HFF-Myc (cell line): ENCODE data around the gene HOXA3.

Experiments
- DNase-seq: peaks from one replicate; pipeline ENCODE4 v3.0.0-alpha.2; 2011; ENCODE audit warnings: low read depth; ENCODE audit errors: extremely low read depth
- H3K4me3 ChIP-seq: replicated peaks from 2 replicates; pipeline ENCODE4 v1.5.1; 2011; ENCODE audit warnings: low read depth, mild to moderate bottlenecking, control low read depth, low read length
- TF ChIP-seq, protein P1 (sequence below): IDR thresholded peaks from 2 replicates; pipeline ENCODE4 v1.5.1; 2012; ENCODE audit warnings: mild to moderate bottlenecking, low read depth, low read length, control low read depth; ENCODE audit errors: missing control alignments

HOXA3 gene

DNA sequence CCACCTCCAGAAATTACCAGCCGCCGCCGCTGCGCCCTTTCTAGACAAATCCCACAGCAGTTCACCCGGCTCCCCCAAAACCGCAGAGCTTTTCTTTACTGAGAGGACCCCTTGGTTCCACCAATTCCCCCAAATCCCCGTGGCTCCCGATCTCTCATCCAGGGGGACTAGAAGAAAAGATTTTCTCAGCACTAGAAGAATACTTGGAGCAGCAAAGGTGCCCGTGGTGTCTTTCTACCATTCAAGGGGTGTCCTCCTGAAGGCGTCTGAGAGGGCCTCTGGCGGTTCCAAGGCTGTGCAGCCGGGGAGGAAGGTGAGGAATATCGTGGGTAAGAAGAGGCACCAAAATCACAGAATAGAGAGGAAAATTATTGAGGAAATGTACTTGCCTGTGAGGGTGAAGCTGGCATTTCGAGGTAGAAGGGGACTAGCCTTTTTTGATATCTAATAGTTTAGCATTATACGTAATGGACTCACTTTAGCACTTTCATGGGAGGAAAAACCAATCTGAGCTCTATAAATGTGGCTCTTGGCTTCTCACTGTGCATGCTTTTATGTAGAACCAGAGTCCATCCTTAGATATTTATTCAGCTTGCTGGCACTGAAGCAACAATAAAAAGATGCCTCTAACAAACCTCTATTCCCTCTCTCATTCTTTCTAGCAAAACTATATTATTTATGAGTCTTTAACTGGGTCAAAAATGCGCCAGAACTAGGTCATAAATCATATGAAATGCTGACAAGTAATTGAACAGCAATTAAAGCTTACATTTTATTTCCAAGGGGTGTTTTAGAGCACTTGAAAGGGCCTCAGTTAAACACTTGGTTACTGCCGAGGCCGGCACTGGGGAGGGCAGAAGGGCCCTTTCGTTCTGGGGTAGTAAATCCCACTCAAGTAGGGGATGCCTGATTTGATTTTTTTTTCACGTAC, 36.1 kb downstream of the HOXA3 start:
- TF ChIP-seq, protein P1, sequence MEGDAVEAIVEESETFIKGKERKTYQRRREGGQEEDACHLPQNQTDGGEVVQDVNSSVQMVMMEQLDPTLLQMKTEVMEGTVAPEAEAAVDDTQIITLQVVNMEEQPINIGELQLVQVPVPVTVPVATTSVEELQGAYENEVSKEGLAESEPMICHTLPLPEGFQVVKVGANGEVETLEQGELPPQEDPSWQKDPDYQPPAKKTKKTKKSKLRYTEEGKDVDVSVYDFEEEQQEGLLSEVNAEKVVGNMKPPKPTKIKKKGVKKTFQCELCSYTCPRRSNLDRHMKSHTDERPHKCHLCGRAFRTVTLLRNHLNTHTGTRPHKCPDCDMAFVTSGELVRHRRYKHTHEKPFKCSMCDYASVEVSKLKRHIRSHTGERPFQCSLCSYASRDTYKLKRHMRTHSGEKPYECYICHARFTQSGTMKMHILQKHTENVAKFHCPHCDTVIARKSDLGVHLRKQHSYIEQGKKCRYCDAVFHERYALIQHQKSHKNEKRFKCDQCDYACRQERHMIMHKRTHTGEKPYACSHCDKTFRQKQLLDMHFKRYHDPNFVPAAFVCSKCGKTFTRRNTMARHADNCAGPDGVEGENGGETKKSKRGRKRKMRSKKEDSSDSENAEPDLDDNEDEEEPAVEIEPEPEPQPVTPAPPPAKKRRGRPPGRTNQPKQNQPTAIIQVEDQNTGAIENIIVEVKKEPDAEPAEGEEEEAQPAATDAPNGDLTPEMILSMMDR, result no peak
- H3K4me3 ChIP-seq, result no peak overlapping the region
- DNase-seq, result no peak

DNA sequence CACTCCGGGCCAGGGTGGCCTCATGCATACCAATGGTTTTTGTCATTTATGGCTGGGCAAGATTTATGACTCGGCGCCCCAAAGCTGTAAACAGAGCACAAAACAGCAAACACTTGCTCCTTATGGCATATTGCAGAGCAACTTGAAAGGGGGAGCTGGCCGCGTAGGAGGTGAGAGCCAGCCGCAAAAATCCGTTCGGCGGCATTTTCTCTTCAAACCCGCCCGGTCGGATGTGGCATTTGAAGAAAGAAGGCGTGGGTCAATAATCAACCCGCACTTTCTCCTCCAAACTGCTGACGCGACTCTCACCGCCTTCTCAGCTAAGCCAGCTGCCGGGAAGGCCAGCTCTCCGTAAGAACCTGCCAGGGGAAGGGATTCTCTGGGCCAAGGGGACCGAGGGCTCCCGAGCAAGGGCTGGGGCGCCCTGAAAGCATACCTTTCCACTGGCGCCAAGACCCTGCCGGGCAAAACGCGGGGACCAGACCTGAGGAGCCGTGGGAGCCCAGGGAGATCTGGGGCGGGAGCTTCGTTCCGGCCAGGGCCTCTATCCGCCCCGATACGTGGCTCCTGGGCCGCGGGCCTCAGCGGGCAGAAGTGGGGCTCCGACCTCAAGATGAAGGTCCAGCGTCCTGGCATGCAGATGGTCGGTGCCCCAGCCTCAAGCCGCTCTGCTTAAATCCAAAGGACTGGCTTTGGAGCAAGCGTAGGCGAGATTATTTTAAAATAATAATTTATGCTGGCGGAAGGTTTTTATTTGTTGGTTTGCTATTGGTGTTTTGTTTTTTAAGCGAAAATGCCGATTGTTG, 37.0 kb downstream of the HOXA3 start:
- DNase-seq, result no peak
- no peak overlapping the region for H3K4me3 ChIP-seq
- TF ChIP-seq, protein P1, result no peak

DNA sequence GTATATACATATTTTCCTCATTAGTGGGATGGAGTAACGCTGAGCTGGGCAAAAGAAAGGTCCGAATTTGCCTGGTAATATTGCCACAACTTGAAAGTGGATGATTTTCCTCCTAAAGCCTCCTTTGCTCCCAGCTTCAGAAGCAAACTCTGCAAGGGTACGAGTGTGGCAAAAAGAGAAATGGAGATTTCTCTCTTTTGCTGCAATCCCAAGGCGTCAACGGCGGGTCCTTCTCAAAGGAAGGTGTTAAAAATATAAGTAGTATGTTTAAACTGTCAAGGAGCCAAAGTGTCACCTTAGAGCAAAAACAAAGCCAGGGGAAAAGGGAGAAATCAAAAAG, 37.5 kb downstream of the HOXA3 start:
- no peak overlapping the region for H3K4me3 ChIP-seq
- no peak for DNase-seq

DNA sequence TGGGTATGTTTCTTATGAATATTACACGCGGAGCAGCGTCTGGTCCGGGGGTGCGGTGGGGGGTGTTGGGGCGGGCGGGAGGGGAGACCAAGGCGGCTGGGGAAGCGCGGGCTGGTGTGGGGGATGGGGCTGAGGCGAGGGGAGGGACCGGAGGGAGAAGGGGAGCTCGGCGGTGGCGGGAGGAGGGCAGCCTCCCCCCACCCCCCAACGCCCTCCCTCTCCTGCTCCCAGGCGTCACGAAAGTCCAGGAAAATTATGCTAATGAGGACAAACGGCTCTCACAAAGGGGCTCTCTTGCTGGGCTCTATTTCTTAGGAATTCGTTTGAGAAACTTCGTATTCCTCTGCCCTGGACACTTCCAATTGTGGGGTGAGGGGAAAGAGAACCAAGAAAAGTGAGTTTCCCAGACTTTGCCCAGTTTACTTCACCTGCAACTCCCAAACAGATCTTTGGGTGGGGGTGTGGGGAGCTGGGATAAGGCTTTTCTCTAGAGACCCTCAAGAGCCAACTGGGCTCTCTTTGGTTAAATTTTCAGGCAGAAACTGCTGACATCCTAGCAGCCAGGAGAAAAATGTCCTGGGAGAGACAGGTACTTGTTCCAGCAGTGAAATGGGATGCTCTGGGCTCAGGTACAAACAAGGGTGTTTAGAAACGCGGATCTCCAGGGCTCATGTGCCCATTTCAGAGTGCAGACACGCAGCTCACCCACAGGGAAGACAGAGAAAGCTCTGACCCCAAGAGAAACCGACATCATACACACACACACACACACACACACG, 38.2 kb downstream of the HOXA3 start:
- TF ChIP-seq, protein P1, result no peak
- H3K4me3 ChIP-seq, result no peak overlapping the region
- no peak for DNase-seq

More for the DNA sequence above, 37.5 kb downstream of the HOXA3 start:
- TF ChIP-seq, protein P1, result no peak

DNA sequence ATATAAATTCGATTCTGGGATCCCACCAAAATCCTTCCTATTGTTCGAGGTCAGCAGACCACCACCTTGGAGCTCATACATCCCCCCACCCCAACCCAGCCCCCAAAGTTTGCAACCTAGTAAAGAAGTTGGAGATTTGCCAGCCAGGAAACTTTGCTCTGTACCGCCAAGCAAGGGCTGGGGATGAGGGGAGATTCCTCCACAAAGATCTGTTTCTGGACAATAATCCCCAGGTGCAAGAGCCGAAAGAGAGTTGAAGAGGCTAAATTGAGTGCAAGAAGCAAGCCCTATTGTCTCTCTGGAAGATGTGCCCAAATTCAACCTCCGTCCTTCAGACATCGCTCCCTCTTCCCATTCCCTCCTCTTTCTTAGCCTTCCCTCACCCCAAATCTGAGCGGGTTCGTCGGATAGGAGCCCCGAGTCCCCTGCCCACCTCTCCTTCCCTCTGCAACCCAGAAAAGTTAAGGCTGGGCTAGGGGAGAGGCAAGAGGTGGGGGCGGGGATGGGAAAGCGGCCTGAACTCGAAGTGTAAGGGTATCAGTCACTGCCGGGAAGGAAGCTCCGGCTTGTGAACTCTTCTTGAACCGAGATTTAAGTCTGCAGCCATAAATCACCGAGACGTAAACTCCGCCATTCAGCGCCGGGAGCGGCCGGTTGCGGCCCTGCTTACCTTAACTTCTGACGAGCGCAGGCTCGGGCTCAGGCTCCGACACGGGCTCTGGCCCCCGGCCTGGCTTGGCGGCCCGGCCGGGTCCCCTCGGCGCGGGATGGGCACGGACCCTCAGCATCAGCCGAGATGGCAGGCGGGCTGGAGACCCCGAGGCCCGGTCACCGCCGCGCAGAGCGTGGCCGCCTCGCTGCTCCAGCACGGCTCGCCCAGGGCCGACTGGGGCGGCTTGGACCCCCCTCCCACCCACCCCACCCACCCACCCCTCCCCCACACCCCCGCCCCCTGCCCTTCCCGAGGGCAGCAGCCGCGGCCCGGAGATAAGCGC, 39.1 kb downstream of the HOXA3 start:
- no peak overlapping the region for H3K4me3 ChIP-seq
- TF ChIP-seq, protein P1, result no peak
- DNase-seq, result no peak
